Globus pallidus (tissue), 1 donor: ENCODE results near the gene RSBN1L.

Experiments
- DNase-seq: peaks from one replicate; pipeline ENCODE4 v3.0.0-alpha.2; 2015; ENCODE audit warnings: low spot score

RSBN1L gene

GRCh38 chr7:77731716-77732115, 35.5 kb downstream of the RSBN1L start:
- DNase-seq: no peak

DNA sequence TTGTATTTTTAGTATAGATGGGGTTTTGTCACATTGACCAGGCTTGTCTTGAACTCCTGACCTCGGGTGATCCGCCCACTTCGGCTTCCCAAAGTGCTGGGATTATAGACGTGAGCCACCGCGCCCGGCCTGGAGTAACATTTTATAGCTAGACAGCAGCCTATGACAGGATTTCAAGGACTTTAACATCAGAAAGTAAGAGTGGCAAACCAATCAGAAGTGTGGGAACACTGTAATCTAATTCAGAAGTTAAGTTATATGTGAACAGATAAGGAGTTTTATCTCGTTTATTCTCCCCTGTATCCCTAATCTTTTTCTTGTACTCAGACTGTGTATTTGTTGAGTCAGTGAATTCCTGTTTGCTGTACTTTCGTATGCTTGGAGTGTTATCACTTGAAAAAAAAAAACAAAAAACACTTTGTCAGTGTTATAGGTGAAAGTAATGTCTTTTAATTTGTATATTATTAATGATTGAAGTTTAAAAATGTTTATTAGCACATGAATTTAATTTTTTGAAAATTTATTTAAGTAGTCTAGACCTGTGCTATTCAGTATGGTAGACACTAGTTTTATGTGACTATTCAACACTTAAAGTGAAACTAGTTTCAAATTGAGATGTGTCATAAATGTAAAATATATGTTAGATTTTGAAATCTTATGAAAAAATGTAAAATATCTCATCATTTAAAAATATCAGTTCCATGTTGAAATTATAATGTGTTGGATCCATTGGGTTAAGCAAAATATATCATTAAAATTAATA, 38.6 kb downstream of the RSBN1L start:
- DNase-seq: no peak

GRCh38 chr7:77735457-77735856, 39.2 kb downstream of the RSBN1L start:
- no peak for DNase-seq

GRCh38 chr7:77736991-77737390, 40.7 kb downstream of the RSBN1L start:
- no peak for DNase-seq

DNA sequence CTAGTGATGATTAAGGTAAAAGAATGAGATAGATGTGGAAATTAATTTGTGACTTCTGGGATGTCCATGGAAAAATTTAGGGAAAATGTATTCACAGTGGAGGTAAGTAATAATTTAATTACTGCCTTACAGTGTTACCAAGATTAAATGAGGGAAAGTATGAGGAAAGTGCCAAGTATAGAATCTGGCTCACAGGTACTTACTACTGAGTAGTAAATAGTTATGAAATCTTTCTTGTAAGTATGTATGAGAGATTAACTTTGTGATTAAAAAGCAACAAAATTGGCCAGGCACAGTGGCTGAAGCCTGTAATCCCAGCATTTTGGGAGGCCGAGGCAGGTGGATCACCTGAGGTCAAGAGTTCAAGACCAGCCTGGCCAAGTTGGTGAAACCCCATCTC, 42.1 kb downstream of the RSBN1L start:
- no peak for DNase-seq

GRCh38 chr7:77738871-77739270, 42.6 kb downstream of the RSBN1L start:
- no peak for DNase-seq

DNA sequence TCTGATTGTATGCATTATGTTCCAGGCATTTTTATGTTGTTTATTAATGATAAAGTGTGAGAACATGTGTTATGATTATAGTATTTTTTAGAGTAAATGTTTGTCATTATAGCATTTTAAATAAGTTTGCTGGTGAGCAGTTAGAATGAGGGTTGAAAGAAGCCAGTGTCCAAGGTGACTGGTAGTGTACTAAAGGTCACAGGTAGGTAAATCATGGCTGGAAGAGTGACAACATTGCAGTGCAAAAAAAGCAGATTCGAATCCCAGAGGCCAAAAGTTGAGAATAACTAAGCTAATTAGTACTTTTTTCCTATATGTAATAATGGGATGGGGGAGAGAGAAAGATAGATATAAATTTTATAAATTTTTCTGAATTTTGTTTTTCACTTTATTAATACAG, 44.0 kb downstream of the RSBN1L start:
- DNase-seq: no peak

DNA sequence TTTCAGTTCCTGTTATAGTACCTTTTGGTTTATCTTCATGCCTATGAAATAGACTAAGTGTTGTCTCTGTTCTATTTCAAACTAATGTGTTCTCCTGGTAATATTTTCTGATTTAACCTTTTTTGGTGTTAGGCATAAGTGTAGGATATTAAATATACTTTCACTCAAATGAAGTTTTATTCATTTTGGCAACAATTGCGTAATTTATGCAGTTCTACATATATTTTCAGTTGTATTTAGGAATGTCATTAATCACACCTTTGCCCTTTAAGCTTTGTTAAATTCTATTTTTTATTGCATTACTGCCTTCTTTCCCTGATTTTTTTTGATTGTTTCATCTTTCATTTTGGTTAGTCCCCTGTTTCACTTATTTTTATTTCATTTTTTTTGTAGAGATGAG, 47.3 kb downstream of the RSBN1L start:
- no peak for DNase-seq

GRCh38 chr7:77745746-77746145, 49.5 kb downstream of the RSBN1L start:
- DNase-seq: no peak

GRCh38 chr7:77746164-77746823, 50.0 kb downstream of the RSBN1L start:
- no peak for DNase-seq

- DNase-seq: no peak
Measured at GRCh38 chr7:77746824-77747165, 50.5 kb downstream of the RSBN1L start.

- DNase-seq: no peak
Measured at GRCh38 chr7:77747178-77747577, 50.9 kb downstream of the RSBN1L start.

DNA sequence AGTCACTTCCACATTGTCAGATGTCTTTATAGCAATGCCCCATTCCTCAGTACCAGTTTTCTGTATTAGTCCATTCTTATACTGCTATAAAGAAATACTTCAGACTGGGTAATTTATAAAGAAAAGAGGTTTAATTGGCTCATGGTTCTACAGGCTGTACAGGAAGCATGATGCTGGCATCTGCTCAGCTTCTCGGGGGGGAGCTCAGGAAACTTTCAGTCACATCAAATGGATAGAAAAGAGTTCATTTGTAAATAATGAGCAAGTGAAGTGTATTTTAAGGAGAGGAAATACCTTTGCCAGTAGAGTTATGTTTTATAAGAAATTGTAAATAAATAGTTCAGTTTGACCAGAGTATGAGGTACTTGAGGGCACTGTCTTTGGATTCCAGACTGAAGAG, 51.5 kb downstream of the RSBN1L start:
- no peak for DNase-seq

DNA sequence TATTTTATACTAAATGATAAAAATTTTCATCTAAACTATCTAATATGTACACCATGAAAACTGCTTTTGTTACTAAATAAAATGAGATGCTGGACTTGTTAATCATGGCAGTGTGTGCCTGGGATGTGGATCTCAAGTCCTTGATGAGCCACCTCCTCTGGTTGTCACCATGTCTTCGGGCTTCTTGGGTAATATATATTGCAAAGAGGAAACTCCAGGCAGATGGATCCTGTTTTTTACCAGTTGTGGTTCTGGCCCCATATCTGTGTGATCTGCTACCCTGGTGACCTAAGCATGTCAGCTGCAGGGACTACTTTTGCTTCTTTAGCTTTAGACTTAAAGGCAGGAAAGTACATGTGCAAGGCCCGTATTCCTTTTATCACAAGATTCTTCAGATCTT, 55.8 kb downstream of the RSBN1L start:
- no peak for DNase-seq

DNA sequence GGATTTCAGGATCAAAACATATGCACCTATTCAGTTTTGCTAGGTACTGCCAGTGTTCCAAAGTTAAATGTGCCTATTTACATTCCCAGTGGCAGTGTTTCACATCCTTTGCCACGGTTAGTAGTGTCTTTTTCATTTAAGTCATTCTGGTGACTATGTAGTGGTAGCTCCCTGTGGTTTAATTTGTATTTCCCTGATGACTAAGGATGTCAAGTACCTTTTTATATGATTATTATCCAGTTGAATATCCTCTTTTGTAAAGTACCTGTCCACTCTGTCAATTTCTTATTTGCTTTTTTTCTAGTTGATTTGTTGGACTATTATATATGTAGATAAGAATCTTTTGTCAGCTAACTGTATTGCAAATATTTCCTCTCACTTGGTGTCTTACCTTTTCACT, 56.9 kb downstream of the RSBN1L start:
- DNase-seq: no peak

- no peak for DNase-seq
Measured at GRCh38 chr7:77757589-77757988, 61.3 kb downstream of the RSBN1L start.

DNA sequence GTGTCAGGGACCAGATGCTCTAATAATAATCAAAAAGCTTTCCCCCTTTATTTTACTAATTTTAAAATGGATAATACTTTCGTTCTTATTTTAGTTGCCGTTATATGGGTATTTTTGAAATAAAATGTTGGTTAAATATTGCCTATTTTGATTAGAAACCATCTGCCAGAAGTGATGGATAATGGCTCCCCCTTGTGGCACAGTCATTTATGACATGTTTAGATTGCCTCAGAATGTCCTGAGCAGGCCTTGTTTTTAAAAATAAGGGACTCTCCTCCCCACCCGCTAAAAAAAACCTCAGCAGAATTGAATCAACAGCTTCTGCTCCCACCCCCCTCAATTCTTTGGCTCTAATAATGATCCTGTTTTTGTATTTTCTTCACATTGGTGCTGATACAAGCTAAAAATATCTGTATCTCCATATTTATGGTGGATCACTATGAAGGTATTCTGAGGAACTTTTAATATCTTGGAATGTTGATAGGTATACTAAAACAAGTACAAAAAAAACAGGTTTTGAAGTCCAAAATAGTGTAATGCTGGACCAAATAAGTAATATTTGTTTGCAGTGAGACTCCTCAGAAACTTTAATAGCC, 63.1 kb downstream of the RSBN1L start:
- peak; percentile 66 for DNase-seq

DNA sequence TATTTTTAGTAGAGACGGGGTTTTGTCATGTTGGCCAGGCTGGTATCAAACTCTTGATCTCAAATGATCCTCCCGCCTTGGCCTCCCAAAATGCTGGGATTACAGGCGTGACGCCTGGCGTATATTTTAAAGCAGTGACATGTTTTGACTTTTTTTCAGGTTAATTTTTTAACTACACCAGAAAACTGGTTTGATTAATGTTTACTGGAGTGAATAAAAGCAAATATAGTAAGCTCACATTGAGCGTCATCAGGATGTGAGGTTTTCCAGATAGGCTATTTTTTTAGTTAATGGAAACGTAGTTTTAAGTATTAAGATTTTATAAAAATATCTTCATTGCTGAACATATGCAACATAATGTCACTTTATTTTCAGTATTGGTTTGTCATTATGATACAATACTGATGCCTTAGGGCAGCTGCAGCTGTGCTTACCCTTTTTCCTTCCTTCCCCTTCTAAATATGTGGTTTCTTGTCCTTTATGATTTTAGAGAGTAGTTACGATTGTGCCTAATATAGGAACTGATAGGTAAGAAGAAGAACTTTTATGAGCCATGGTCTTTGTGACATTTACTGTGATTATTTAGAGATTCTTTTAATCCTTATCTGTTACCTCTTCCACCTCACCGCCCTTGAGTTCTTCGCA, 64.7 kb downstream of the RSBN1L start:
- no peak for DNase-seq

DNA sequence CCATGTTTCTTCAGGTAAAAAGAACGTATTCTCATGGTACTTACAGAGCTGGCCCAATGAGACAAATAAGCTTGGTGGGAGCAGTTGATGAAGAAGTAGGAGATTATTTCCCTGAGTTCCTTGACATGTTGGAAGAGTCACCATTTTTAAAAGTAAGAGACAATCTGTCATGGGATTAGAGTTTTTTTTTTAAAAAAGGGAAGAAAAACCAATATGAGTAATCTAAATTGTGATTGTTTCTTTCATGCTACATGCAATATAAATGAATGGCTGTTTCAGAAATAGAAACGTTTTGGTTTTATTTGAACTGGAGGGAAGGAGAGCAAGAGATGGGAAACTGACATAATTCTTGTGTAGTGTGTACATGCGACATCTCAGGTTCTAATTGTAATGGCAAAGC, 69.2 kb downstream of the RSBN1L start:
- no peak for DNase-seq

GRCh38 chr7:77765906-77766800, 69.9 kb downstream of the RSBN1L start:
- DNase-seq: no peak

DNA sequence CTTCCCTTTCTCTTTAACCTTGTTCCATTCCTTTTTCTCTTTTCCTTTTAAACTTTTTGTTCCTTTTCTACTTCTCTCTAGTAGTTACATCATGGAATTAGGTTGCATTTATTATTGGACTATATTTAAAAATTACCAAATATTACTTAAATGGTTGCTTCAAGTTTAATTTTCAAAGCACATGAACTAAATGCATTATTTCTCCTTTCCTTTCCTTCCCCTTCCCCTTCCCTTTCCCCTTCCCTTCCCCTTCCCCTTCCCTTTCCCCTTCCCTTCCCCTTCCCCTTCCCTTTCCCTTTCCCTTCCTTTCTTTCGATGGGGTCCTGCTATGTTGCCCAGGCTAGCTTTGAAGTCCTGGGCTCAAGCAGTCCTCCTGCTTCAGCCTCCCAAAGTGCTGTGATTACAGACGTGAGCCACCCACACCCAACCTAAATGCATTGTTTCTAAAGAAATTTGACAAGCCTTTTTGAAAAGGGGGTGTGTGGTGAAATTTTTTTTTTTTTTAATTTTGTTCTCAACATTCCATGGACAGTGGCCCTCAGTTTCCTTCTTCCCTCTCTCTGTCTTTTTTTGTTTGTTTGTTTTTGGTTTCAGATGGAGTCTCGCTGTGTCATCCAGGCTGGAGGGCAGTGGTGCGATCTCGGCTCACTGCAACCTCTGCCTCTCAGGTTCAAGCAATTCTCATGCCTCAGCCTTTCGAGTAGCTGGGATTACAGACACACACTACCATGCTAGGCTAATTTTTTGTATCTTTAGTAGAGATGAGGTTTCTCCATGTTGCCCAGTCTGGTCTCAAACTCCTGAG, 70.7 kb downstream of the RSBN1L start:
- no peak for DNase-seq
